ENCODE data around the gene APOBEC3H. TPM values are rescaled to one million over a fixed set of nuclear protein-coding genes. Genes with fewer than 3 reads are reported as not detected.

The APOBEC3H gene
- total and polyA plus RNA-seq, 9 of the 15 experiments (the other 6 are each of a cell fraction or from before 2014, with no cell fraction given) = 0.10 to 0.21 TPM; not detected in 7

GRCh38 chr22:39106326-39106725, 9.3 kb downstream of the APOBEC3H start:
- no peaks in the 10 kb centered on the region for H3K27me3 ChIP-seq (ENCODE audit: control insufficient read depth in 2 of 2, insufficient read depth in 2 of 2, low read length in 2 of 2)
- no peak overlapping the region for H3K27ac ChIP-seq (ENCODE audit: extremely low read depth, low read depth, low read length)
- ChIA-PET CTCF (ENCODE audit: low intra/inter-chr PET ratio) (no interaction called here), POLR2A (interaction anchor here (0.6 kb wide), 1 partner anchor 57 kb away, joined by 3 read pairs; no protein-coding TSS in a partner anchor)
- no peaks in the 10 kb centered on the region for H4K20me1 ChIP-seq (replicated peaks; ENCODE audit: control insufficient read depth, insufficient read depth, low read length)
- H3K9ac ChIP-seq (ENCODE audit: insufficient read depth in 1 of 2, low read depth in 2 of 2, low read length in 2 of 2) = no peak overlapping the region
- intact Hi-C loops (cut with micrococcal nuclease) (no loop called here), in situ Hi-C loops (cut with MboI) (no loop called here)
- H3K79me2 ChIP-seq (ENCODE audit: control insufficient read depth, insufficient read depth, low read length) = no peaks in the 10 kb centered on the region
- no TSS peak for BruUV-seq (replicated peaks)
- FAIRE-seq (no peak), ATAC-seq (no peak), DNase-seq (ENCODE audit: extremely low read depth in 1 of 4, low spot score in 3 of 4) (no peak)
- no peaks in the 10 kb centered on the region for H3K9me3 ChIP-seq (replicated peaks; ENCODE audit: control insufficient read depth, insufficient read depth, low read depth, low read length)
- H3K4me2 ChIP-seq (ENCODE audit: insufficient read depth, low read length) = no peak overlapping the region
- WGBS (ENCODE audit: insufficient coverage, low coverage, missing lambda C conversion rate) = 43% methylated on average over 2 of the region's 2 CpGs
- TF ChIP-seq YBX1 (IDR thresholded peaks at IDR 0.05) (no peak), RBM14 (IDR thresholded peaks at IDR 0.05; ENCODE audit: borderline replicate concordance, insufficient read depth, low read depth, low read length) (no peak), TEAD4 (IDR thresholded peaks at IDR 0.05; ENCODE audit: low read length) (no peak), TEAD4 (CRISPR knock-in tag; IDR thresholded peaks at IDR 0.05; ENCODE audit: borderline replicate concordance) (no peak), RFX1 (IDR thresholded peaks at IDR 0.05) (no peak), KAT7 (CRISPR knock-in tag; IDR thresholded peaks at IDR 0.05; ENCODE audit: borderline replicate concordance) (no peak), ZBTB26 (CRISPR knock-in tag; IDR thresholded peaks at IDR 0.05) (no peak), PHB2 (IDR thresholded peaks at IDR 0.05; ENCODE audit: low read depth) (no peak), ZNF3 (CRISPR knock-in tag; IDR thresholded peaks at IDR 0.05) (no peak)
- H3K36me3 ChIP-seq (ENCODE audit: control insufficient read depth, insufficient read depth, low read length) = no peaks in the 10 kb centered on the region
- no peak overlapping the region for H2AFZ ChIP-seq (ENCODE audit: low read depth, low read length)
- H3K9me1 ChIP-seq (ENCODE audit: control insufficient read depth, insufficient read depth, low read length) = no peaks in the 10 kb centered on the region
- H3K4me1 ChIP-seq (replicated peaks in 1 of 2; ENCODE audit: control insufficient read depth in 2 of 2, insufficient read depth in 2 of 2, low read length in 2 of 2) = no peaks in the 10 kb centered on the region; a peak in 1 of 5 replicates
- no peak overlapping the region for H3K4me3 ChIP-seq

All from K562 (cell line).